MV-4-11 (cell line): ENCODE measurements around the gene ZNF213.
"Not testable (repeated sequence)": the region's sequence is repeated elsewhere in the genome, so short reads cannot be mapped to it uniquely, and the experiment has no call there.

Source experiments
- DNase-seq: peaks from one replicate; lab custom pipeline; 2025; lab: John Stamatoyannopoulos, UW

Gene ZNF213

DNA sequence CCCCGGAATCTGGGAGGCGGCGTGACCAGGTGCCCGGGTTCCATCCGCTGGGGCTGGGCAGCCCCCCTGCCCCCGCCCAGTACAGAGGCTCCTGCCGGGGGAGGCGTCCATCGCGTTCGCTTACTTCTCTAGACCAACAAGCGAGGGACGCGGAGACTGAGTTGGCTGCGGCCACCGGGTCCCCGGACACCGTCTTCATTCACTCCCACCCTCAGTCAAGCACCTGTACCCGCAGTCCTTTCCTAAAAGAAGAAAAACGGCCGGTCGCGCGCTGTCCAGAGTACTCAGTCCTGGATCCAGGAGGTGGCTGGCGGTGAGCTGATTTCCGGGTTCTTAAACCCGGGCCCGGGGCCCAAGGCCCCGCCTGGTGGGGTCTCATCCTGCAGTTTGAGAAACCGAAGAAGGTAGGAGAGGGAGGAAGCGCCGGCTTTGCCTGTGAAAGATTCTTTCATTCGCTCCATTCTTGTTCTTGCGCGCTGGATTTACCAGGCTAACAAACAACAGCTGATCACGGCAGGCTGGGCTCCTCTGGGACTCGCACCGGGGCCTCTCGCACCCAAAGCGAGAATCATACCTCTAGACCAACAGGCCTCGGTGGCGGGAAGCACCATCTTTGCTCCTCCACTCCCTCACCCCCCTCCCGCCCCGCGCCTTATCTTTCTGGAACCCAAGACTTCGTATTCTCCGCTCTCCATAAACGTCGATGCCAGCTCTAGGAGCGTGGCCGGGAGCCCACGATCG lies 35.8 kb downstream of the ZNF213 start:
- no peak for DNase-seq

DNA sequence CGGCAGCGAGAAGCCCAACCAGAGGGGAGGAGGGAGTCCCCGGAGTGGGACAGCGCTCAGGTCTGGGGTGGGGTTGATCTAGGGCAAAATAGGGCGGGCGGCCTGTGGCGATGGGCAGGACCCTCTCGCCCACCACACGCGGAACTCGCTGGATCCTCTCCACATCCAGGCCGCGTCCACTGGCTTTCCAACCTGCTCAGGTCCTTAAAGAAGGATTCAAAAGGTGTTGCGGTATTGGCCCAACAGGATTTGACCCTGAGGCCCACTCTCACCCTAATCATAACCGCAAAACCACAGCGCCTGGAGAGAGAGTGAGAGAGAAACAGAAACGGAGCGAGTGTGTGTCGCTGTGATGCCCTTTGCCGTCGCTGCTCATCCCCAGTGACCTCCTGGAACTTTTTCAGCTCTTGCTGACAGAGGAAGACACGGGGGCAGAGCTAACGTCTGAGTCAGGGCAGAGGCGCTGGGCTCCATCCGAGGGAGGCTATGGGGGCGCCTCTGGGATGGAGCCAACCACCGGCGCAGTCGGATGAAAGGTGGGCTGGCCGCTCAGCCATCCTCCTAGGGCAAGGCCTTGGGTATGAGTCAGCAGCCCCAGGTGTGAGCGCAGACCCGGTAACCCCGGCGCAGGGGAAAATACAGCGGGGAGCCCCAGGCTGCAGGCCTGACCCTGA lies 36.5 kb downstream of the ZNF213 start:
- peak; percentile 27 for DNase-seq

DNA sequence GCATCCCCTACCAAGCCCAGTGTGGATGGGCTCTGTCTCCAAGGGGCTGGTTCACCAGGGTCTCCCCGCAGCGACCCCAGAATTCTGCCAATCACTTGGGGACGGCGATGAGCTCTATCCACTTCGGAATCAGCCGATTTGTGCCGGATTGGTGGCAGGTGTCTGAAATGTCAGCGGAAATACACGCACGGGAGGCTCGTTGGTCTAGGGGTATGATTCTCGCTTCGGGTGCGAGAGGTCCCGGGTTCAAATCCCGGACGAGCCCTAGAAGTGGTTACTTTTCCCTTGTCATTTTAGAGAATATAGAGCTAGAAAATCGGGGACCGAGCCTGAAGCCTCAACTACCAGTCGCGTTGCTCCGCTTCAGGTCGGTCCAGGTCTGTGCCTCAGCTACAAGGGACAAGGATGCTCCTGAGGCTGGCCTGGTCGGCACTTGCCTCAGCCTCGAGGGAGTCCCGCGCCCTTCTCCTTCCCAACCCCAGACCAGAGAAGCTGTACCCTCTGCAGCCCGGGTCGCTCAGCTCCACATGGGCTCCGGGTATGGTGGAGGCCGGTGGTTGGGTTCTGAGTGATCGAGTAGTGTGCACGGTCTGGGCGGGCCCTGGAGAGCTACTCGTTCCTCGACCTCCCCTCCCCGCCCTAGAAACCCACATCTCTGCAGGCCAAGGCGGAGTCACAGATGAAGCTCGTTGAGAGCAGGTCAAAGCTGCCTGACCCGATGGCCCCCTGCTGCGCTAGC lies 37.2 kb downstream of the ZNF213 start:
- DNase-seq = no peak

DNA sequence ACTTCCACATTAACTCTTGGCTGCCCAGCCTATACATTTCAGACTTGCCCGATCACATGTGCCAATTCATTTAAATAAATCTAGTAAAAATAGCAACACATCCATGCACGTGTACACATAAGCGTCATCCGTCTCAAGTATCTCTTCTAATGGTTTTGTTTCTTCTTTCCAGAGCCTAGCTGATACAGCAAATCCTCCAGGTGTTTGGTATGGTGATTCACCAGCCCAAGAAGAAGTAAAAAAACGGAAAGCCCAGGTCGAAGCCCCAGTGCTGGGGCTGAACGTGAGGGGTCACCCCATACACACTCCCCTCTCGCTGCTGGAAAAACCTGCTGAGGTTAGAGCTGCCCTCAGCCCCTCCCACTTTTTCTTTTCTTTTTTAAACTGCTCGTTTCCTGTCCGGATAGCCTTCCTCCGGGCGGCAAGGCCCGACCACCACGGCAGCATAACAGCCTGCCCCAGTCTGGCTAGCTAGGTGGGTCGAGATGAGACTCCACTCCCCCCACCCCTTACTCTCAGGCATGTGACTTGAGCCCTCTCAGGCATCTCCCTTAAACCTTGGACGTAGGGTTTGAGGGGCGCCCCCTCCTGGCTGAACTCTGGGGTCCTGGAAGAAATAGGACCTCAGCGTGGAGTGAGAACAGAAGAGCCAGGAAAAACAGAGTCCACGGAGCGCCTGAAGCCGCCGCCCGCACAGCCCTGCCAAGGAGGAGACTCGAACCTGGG lies 39.2 kb downstream of the ZNF213 start:
- peak; percentile 38 for DNase-seq

DNA sequence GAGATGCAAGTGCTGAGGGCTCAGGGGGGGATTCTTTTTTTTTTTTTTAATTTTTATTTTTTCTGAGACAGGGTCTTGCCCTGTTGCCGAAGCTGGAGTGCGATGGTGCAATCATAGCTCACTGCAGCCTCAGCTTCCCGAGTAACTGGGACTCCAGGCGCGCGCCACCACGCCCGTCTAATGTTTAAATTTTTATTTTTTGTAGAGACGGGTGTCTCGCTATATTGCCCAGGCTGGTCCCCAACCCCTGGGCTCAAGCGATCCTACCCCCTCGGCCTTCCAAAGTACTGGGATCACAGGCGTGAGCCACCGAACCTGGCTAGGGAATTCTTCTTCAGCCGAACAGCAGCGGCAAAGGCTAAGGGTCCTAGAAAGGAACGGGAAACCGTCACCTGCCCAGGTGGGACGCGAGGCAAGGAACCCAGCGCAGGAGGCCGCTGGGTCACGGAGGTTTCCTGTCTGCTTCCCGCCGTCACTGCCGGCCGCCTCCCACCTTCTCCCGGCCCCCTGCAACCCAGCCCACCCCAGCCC lies 39.9 kb downstream of the ZNF213 start:
- no peak for DNase-seq

DNA sequence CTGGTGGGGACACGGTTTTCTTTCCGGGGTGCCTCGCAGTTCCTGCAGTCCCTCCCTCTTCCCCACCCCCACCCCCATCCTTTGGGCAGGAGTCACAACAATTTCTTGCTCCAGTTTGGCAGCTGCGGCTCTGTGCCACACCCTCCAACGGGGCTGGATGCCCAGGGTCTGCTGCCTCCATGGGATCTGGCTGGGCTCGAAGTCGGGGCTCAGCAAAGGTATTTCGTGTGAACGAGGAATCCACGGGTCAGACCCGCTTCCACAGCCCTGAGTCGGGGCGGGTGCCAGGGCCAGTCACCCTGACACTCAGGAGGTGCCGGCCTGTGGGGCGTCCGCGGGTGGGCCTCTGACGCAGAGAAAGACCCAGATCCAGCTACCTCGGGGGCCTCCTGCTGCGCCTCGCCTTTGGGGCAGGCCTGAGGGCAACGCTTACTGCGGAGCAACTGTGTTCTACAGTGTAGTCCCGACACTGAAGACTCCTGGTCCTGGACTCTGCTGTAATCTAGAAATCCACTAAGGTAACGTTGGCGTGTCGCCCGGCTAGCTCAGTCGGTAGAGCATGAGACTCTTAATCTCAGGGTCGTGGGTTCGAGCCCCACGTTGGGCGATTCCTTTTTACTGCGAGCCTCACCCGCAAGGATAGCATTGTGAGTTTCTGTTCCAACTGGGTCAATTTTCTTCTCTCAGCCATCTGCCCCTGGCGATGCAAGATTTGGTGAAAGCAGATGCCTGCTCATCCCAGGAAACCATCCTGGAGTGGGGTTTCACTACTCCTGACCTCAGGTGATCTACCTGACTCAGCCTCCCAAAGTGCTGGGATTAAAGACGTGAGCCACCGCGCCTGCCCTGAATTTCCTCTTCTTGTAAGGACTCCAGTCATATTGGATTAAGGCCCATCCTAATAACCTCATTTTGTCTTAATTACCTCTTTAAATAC lies 40.6 kb downstream of the ZNF213 start:
- no peak for DNase-seq

DNA sequence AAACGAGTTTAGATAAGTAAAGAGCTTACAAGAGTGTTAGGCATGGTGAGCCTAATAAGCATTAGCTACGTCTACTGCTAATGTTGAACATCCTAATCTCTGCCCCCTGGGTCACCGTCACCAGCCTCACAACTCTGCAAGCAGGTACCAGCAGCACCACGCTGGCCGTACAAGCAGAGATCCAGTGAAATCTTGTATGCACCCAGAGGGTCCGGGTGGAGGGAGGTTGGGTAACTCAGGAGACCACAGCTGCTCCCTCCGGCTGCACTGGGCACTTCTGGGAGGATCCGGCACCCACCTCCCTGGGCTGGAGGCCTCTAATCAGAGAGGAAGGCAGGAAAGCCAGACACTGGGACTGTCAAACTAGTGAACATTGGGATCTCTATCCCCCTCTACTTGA lies 44.8 kb downstream of the ZNF213 start:
- DNase-seq = no peak

DNA sequence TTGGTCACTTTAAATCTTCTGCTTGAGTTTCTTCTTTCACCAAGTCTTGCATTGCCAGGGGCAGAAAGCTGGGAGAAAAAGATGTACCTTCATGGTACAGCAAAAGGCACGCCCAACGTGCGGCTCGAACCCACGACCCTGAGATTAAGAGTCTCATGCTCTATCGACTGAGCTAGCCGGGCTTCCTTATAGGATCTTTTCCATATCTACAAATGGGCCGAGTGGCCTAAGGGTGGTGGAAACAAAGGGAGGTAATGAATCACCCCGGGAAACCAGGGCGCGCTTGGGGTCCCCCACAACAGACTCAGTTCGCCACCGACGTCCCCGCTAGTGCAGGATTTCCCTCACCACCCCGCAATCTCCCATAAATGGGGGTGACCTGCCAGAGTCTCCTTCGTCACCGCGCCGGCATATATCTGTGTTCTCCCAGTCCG lies 45.6 kb downstream of the ZNF213 start:
- DNase-seq = no peak

DNA sequence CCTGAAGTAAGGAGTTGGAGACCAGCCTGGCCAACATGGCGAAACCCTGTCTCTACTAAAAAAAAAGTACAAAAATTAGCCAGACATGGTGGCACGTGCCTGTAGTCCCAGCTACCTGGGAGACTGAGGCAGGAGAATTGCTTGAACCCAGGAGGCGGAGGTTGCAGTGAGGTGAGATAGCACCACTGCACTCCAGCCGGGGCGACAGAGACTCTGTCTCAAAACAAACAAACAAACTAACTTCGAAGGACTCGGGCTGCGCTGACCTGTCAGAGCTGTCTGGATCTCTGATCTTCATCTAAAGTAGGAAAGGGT lies 47.4 kb downstream of the ZNF213 start:
- not testable (repeated sequence) for DNase-seq

DNA sequence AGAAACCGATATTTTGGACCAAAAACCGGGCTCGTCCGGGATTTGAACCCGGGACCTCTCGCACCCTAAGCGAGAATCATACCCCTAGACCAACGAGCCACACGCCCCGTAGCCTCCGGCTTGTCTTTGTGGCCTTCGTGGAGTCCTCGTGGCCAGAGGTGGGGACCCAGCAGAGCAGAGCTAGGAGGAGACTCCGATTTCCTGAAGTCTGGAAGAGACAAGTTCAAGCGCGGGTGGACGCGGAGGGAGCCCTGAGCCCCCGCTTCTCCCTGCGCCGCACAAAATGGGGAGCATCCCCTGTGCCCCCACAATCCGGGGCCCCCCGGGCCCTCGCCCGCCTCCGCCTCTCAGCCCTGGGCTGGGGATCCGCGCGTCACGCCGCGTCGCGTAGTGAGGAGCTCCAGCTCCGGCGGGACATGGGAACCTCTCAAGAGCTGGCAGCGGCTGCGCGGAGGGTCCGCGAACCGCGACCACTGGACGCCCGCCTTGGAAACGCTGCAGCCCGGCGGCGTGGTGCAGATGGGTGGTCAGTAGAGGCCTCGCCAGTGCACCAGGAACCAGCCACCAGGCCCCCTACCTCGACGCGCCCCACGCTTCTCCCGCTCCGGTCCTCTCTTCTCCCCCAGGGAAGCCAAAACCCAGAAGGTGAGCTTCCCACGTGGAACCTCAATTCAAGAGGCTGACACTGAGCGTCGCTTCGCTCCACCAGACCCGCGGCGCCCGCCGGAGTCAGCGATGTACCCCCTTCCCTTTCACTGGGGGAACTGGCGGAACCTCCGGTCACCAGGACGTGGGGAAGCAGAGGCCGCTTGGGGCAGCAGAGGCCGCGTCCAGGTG lies 48.0 kb downstream of the ZNF213 start:
- no peak for DNase-seq

DNA sequence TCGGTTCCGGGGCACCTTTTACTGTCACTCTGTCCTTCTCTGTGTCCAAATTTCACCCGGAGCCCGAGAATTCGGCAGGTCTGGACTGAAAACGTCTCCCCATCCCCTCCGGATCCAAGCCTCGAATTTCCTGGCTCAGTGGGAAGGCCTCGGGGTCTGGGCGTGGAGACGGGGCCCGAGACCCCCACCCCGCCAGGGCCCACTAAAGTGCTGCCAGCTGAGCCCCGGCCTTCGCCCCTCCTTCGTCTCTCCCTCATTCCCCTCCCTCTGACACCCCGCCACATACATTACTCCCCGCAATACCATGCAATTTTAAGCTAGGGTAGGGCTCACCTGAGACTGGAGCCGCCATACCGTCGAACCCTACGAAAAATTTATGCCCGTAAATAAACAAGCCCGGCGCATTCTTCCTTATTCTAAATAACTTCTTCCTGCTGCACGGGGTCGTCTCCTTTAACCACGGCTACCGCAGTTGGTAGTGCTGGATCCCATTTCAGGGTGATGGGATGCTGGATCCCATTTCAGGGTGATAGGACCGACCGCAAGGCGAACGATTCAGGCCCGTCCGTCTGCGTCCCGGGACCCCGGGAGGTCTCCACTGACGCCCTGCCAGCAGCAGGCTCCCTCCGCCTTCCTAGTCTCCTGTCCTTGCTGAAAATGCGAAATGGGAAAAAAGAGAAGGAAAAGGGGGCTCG lies 48.8 kb downstream of the ZNF213 start:
- no peak for DNase-seq

DNA sequence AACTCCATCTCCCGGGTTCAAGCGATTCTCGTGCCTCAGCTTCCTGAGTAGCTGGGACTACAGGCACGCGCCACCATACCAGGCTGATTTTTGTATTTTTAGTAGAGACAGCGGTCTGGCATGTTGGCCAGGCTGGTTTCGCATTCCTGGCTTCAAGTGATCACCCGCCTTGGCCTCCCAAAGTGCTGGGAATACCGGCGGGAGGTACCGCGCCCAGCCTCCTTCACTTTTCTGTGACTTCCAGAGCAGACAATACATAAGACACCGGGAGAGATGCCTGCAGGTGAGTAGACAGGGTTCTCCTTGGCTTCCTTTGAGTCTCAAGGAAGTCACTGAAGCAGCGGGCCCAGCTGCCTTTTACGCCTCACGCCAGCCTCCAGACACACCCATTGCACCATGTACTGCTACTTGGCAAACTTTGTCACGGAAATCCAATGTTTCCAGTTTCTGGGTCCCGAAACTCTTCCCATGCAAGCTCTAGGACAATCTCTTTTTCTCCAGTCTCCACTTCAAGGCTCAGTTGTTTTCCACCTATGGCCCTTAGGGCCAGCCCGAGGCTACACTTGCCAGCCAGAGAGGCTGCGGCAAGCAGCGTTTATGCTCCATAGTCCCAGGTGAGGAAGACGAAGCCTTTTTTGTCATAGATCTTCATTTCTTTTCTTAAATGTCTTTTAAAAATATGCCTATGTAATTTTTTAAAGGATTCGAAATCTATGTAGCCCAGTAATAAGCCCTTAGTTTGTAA lies 52.3 kb downstream of the ZNF213 start:
- no peak for DNase-seq

DNA sequence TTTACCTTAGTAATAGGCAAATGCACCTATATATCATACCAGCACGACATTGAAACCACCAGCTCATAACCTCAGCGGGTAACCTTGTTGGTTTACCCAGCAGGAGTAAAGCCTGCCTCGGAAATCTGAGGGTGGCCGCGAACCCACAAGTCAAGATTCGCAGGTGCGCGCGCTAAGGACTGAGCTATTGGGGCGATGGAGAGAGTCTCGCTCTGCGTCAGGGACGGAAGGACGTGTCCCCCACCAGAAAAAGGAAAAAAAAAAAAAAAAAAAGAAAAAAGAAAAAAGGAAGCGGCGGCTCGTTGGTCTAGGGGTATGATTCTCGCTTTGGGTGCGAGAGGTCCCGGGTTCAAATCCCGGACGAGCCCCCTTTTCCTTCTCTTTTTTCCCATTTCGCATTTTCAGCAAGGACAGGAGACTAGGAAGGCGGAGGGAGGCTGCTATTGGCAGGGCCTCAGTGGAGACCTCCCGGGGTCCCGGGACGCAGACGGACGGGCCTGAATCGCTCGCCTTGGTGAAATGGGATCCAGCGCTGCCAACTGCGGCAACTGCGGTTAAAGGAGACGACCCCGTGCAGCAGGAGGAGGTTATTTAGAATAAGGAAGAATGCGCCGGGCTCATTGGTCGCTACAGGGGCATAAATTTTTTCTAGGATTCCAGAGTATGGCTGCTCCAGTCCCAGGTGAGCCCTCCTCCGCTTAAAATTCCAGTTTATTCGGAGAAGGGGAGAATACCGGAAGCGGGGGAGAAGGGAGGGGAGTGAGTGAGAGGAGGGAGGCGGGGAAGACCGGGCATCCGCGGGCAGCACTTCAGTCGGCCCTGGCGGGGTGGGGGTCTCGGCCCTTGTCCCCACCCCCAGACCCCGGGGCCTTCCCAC lies 53.2 kb downstream of the ZNF213 start, which contains the start of gene OR1F1:
OR1F1 (plus strand) TSS at position 407 of the 877 bp plus-strand sequence.
- no peak for DNase-seq

DNA sequence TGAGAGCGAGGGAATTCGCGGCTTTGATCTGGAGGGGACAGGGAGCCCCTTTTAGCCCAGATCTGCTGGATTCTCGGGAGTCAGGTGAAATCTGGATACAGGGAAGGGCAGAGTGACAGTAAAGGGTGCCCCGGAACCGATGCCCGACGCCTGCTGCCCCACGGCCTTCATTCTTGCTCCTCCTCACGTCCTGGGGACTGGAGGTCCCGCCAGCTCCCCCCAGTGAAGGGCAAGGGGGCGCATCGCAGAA lies 53.8 kb downstream of the ZNF213 start:
- no peak for DNase-seq

DNA sequence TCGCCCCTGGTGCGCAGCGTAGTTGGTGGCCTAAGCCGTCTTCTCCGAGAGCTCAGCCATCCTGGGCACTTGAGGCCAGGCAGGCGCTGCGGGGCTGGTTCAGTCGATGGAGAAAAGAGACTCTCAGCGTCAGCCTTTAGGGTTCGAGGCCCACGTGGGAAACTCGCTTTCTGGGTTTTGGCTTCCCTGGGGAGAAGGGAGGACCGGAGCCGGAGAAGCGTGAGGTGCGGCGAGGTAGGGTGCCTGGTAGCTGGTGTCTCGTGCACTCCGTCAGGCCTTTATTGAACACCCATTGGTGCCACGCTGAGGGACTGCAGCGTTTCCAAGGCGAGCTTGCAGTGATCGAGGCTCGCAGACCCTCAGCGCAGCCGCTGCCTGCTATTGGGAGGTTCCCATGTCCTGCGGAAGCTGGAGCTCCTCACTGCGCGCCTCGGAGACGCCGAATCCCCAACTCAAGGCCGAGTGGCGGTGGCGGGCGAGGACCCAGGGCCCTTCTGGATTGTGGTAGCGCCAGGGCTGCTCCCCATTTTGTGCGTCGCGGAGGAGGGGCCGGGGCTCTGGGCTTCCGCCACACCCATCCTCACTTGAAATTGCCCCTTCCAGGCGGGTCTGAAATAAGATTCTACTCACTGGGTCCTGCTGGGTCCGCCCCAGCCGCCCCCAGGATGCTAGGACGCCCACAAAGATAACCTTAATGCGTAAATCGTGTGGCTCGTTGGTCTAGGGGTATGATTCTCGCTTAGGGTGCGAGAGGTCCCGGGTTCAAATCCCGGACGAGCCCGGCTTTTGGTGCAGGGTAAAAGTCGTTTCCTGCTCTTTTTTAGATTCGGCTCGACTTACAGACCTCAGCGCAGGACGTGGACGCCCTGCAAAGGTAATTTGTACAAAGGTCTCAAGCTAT lies 54.3 kb downstream of the ZNF213 start:
- DNase-seq = no peak

DNA sequence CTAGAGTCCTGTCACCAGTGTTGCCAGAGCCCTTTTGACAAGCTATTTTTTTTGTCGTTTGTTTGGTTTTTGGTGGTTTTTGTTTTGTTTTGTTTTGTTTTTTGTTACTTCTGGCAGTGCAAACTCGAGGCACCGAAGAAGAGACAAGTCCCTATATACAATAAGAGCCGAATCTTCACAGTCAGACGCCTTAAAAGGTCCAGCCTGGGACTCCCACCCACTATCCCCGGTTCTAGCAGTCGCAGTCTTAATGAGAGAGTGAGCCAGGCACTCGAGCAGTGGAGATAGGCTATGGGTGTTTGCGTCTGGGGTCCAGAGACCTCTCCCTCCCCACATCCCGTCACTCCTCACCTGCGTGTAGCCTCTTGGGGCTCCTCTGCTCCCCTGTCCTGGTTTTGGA lies 55.0 kb downstream of the ZNF213 start:
- no peak for DNase-seq

DNA sequence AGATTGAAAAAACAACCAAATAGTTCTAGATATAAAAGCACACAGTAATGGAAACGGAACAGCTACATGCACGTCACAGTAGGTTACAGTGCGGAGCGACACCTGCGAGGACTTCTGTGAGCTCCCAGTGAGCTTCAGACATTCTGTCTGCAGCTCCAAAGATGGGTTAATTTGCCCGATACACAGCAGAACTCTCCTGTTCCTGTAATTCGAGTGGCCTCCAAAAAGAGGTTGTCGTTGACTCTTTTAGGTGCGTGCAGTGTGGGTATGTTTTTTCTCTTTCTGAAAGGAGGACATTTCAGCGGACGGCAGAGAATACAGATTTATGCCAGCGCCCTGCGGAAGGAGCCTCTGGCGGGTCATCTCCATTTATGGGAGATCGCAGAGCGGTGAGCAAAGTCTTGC lies 56.1 kb downstream of the ZNF213 start:
- no peak for DNase-seq
